HL-60 (cell line): ENCODE data around the gene FBXL20.

Source experiments
- DNase-seq, 2 experiments: peaks; one replicate each; pipeline ENCODE4 v3.0.0-alpha.2; 2010 to 2020; ENCODE audit warnings: low read depth in 1 of 2, low spot score in 1 of 2
- H3K27ac ChIP-seq: fragments of 250-450 bp; sonication (Bioruptor Pico); replicated peaks from 2 replicates; pipeline ENCODE4 v1.5.1; 2020; ENCODE audit warnings: mild to moderate bottlenecking, moderate library complexity
- H3K27me3 ChIP-seq: fragments of 250-450 bp; sonication (Bioruptor Pico); 2 replicates; pipeline ENCODE4 v1.5.1; 2021; ENCODE audit warnings: mild to moderate bottlenecking, moderate library complexity; ENCODE audit not compliant: insufficient read depth, poor library complexity, severe bottlenecking
- H3K4me3 ChIP-seq: replicated peaks from 2 replicates; pipeline ENCODE4 v1.5.1; 2011; ENCODE audit warnings: mild to moderate bottlenecking, control low read depth, low read length; ENCODE audit not compliant: insufficient read depth
- GABPA ChIP-seq: IDR thresholded peaks from 2 replicates; pipeline ENCODE4 v1.6.1; 2012; ENCODE audit warnings: low read depth
- POLR2AphosphoS5 ChIP-seq: IDR thresholded peaks from 2 replicates; pipeline ENCODE4 v1.6.1; 2012; ENCODE audit warnings: low read depth
- SPI1 ChIP-seq: IDR thresholded peaks from 2 replicates; pipeline ENCODE4 v1.6.1; 2012; ENCODE audit warnings: low read depth, mild to moderate bottlenecking, borderline replicate concordance
- TF ChIP-seq, protein P1 (sequence below): IDR thresholded peaks from 2 replicates; pipeline ENCODE4 v1.6.1; 2012; ENCODE audit warnings: low read depth; ENCODE audit not compliant: insufficient replicate concordance
- TF ChIP-seq, protein P2 (sequence below): IDR thresholded peaks from one replicate; pipeline ENCODE4 v1.5.1; 2011; ENCODE audit warnings: low read length, control low read depth, inconsistent platforms; ENCODE audit not compliant: insufficient read depth

The FBXL20 gene

DNA sequence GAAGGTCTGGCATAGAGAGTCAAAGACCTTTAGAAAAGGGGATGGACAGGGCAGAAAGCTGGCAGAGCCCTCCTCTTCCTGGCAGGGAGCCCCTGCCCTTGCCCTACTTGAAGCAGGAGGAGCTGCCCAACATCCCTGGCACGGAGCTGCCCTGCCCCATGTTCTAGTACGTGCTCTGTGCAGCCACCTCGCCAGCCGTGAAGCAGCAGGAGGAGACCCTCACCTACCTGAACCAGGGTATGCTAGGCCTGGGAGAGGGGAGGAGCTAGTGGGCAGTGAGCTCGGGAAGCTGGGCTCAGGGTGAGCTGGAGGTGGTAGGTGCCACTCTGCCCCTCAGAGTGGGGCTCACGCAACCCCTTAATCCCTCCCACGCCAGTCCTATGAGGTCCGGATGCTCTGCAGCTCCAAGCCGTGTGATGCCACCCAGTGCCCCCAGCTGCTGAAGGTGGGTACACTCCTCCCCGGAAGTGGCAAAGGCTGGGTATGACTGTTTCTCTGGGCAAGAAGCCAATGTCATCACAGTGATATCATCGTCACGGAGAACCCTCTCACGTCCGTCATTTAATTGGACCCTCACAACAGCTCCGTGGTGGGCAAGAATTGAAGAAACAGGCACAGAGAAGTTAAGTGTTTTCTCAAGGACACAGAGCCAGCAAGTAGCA is 163.0 kb downstream of the FBXL20 start:
- H3K27ac ChIP-seq: no peak overlapping the region

DNA sequence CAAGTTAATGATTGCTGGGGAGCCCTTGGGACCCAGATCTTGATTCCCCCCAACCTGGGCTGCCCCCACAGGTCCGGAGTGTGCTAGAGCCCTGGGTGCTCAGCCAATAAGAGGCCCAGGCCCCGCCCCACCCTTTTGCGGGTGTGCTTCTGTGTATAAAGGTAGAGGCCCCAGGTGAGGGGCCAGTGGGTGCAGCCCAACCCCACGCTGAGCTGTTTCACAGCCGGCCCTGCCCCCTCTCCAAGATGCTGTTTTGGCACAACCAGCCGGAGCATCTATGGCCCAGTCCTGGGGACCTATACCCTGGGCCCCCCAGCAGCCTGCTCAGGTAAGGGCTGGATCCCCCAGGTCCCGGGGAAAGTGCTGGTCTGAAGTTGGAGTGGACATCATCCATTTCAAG is 163.8 kb downstream of the FBXL20 start:
- DNase-seq: no peak
- H3K4me3 ChIP-seq: no peak overlapping the region
- TF ChIP-seq SPI1: no peak
- TF ChIP-seq, protein P1, sequence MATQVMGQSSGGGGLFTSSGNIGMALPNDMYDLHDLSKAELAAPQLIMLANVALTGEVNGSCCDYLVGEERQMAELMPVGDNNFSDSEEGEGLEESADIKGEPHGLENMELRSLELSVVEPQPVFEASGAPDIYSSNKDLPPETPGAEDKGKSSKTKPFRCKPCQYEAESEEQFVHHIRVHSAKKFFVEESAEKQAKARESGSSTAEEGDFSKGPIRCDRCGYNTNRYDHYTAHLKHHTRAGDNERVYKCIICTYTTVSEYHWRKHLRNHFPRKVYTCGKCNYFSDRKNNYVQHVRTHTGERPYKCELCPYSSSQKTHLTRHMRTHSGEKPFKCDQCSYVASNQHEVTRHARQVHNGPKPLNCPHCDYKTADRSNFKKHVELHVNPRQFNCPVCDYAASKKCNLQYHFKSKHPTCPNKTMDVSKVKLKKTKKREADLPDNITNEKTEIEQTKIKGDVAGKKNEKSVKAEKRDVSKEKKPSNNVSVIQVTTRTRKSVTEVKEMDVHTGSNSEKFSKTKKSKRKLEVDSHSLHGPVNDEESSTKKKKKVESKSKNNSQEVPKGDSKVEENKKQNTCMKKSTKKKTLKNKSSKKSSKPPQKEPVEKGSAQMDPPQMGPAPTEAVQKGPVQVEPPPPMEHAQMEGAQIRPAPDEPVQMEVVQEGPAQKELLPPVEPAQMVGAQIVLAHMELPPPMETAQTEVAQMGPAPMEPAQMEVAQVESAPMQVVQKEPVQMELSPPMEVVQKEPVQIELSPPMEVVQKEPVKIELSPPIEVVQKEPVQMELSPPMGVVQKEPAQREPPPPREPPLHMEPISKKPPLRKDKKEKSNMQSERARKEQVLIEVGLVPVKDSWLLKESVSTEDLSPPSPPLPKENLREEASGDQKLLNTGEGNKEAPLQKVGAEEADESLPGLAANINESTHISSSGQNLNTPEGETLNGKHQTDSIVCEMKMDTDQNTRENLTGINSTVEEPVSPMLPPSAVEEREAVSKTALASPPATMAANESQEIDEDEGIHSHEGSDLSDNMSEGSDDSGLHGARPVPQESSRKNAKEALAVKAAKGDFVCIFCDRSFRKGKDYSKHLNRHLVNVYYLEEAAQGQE: no peak
- TF ChIP-seq GABPA: no peak
- no peak for TF ChIP-seq POLR2AphosphoS5
- TF ChIP-seq, protein P2, sequence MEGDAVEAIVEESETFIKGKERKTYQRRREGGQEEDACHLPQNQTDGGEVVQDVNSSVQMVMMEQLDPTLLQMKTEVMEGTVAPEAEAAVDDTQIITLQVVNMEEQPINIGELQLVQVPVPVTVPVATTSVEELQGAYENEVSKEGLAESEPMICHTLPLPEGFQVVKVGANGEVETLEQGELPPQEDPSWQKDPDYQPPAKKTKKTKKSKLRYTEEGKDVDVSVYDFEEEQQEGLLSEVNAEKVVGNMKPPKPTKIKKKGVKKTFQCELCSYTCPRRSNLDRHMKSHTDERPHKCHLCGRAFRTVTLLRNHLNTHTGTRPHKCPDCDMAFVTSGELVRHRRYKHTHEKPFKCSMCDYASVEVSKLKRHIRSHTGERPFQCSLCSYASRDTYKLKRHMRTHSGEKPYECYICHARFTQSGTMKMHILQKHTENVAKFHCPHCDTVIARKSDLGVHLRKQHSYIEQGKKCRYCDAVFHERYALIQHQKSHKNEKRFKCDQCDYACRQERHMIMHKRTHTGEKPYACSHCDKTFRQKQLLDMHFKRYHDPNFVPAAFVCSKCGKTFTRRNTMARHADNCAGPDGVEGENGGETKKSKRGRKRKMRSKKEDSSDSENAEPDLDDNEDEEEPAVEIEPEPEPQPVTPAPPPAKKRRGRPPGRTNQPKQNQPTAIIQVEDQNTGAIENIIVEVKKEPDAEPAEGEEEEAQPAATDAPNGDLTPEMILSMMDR: no peak
- H3K27ac ChIP-seq: no peak overlapping the region
- H3K27me3 ChIP-seq: no peaks in the 10 kb centered on the region

More for the DNA sequence above, 163.0 kb downstream of the FBXL20 start:
- DNase-seq: peak in 1 of 2 experiments; percentile 42
- TF ChIP-seq, protein P2: no peak
- TF ChIP-seq POLR2AphosphoS5: no peak
- TF ChIP-seq GABPA: no peak
- TF ChIP-seq SPI1: no peak
- TF ChIP-seq, protein P1: no peak
- Histone ChIP-seq H3K27me3 (no peaks in the 10 kb centered on the region), H3K4me3 (no peak overlapping the region)

DNA sequence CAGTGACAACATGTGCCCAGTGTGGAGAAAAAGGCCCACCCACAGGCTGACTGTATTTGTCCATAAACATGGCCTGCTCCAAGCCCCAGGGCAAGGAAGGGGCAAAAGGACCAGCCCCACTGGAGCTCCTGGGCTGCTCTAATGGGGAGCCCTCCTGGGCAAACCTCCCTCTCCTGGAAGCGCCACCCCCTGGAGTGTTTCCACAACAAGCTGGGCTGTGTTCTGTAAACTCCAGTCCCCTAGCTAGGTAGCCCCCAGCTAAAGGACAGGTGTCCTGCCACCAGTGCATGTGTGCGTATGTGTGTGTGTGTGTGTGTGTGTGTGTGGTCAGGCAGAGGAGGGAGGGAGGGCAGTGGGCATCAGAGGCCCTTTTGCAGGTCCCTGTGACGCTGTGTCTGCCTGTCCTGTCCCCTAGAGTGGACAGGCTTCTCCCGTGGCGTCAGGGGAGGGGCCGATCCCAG is 164.4 kb downstream of the FBXL20 start:
- Histone ChIP-seq H3K4me3 (no peak overlapping the region), H3K27ac (no peak overlapping the region), H3K27me3 (no peaks in the 10 kb centered on the region)
- no peak for DNase-seq
- TF ChIP-seq, protein P2: no peak
- TF ChIP-seq POLR2AphosphoS5: no peak

DNA sequence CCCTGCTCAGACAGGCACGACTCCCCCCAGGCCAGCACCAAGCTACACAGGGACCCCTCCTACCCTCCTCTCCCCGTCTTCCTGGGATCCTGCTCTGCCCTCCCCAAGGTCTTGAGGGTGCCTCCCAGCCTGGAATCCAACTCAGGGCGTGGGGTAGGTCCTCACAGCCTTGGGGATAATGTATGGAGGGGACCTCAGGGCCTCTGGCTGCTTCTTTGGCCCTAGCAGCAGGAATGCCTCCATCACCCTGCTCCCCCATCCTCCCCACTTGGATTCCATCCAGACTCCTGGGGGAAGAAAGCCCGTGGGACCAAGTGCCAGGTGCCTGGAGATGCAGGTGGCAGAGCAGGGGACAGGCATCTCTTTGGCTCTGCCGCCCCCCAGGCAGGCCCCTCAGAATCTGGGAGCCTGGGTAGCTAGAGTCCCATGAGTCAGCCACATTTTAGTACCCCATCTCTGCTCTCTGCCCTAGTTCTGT is 164.9 kb downstream of the FBXL20 start:
- no peak overlapping the region for H3K27ac ChIP-seq
- DNase-seq: no peak
- no peaks in the 10 kb centered on the region for H3K27me3 ChIP-seq
- H3K4me3 ChIP-seq: no peak overlapping the region
- TF ChIP-seq GABPA (no peak), SPI1 (no peak), POLR2AphosphoS5 (no peak)
- TF ChIP-seq, protein P2: no peak
- TF ChIP-seq, protein P1: no peak
